ENCODE data around the gene LRMDA.

GRCh38 chr10:76576276-76576962 is 1145.0 kb downstream of the LRMDA start:
- TF ChIP-seq CTCF (IDR thresholded peaks at IDR 0.05; ENCODE audit: low read depth, low read length) (no peak), EZH2phosphoT487 (IDR thresholded peaks at IDR 0.05; ENCODE audit: low read depth) (no peak)

All from OCI-LY3 (cell line).